GM12891 (cell line): ENCODE data around the gene APOBEC3H.
"Not testable (repeated sequence)": the region's sequence is repeated elsewhere in the genome, so short reads cannot be mapped to it uniquely, and the experiment has no call there.

Experiments used
- POLR2A ChIP-seq: IDR thresholded peaks from 2 replicates; pipeline ENCODE4 v1.6.1; 2011; ENCODE audit warnings: low read depth, low read length, control low read depth
- POLR2AphosphoS5 ChIP-seq: IDR thresholded peaks from 2 replicates; pipeline ENCODE4 v1.6.1; 2011; ENCODE audit warnings: low read depth, low read length, control low read depth

- TF ChIP-seq POLR2A, POLR2AphosphoS5: not testable (repeated sequence)
Observed at GRCh38 chr22:39077026-39077840, 19.8 kb upstream of the APOBEC3H start, which contains the start of gene APOBEC3G.
